OCI-M2 (cell line): ENCODE data around the gene LSM7.

Experiments used
- DNase-seq: peaks from one replicate; lab custom pipeline; 2025; ENCODE audit not compliant: unreplicated experiment; lab: John Stamatoyannopoulos, UW

Gene LSM7

DNA sequence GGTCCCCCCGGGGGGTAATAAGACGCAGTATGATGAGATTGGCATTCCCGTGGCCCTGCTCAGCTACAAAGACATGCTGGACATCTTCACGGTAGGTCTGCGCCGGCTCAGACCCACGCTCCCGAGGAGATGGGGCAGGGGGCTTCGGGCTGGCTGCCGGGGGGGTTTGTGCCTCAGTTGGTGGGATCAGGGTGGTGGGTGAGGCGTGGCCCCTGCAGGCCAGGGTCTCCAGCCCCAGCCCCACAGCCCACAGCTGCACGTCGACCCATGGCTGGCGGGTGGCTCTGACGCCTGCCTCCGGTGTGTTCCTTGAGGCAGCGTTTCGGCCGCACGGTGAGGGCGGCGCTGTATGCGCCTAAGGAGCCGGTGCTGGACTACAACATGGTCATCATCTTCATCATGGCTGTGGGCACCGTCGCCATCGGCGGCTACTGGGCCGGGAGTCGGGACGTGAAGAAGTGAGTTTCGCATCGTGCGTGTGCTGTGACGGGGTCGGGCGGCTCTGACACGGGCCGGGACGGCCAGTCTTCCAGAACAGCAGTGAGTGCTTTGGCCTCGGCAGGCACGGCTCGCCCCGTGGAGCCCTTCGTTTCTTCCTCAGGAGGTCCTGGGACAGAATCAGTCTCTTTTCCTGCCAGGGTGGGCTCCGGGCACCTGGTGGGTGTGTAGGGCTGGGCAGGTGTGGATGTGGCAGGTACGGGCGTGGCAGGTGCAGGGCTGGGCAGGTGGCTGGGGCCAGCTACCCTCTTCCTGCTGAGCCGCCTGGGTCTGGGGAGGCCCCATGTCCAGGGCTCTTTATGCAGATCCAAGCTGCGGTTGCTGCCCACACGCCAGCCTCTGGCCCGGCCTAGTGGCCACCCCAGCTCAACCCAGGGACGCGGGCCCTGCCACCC, 10.6 kb upstream of the LSM7 start:
- DNase-seq = no peak

GRCh38 chr19:2338055-2338615, 9.7 kb upstream of the LSM7 start:
- no peak for DNase-seq

GRCh38 chr19:2337329-2337707, 8.9 kb upstream of the LSM7 start:
- no peak for DNase-seq

DNA sequence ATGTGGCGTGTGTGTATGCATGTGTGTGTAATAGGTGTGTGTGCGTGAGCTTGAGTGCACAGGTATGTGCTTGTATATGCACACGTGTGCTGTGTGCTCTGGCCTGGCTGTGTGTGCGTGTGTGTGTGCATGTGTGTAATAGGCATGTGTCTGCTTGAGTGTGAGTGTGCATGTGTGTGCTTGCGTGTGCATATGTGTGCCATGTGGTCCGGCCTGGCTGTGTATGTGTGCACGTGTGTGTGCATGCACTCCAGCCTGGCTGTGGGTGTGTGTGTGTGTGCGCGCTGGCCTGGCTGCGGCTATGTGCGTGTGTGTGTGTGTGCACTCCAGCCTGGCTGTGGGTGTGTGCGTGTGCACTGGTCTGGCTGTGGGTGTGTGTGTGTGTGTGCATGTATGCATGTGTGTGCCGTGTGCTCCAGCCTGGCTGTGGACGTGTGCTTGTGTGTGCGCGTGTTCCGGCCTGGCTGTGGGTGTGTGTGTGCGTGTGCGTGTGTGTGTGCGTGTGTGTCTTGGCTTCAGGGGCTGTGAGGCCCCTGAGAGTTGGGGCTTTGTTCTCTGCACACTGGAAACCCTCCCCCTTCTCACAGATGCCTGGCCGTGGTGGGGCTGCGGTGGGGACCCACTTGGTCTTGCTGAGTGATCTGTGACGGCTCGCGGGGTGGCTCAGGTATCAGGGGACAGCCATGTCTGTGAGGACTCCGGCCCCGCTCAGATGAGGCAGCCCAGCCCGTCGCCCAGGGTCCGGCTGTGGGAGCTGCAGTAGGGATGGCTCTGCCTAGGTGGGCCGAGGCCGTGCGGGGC, 8.3 kb upstream of the LSM7 start:
- no peak for DNase-seq

DNA sequence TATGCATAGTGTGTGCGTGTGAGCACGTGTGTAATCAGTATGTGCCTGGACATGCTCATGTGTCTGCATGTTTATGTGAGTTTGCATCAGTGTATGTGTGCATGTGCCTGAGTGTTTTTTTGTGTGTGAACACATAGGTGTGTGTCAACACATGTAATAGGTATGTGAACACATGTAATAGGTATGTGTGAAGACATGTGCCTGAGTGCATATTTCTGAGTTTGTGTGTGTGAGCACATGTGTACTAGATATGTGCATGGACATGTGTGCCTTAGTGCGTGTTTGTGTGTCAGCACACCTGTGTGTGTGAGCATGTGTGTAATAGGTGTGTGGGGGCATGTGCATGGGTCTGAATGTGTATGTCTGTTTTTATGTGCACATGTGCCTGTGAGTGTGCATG, 7.5 kb upstream of the LSM7 start:
- no peak for DNase-seq

DNA sequence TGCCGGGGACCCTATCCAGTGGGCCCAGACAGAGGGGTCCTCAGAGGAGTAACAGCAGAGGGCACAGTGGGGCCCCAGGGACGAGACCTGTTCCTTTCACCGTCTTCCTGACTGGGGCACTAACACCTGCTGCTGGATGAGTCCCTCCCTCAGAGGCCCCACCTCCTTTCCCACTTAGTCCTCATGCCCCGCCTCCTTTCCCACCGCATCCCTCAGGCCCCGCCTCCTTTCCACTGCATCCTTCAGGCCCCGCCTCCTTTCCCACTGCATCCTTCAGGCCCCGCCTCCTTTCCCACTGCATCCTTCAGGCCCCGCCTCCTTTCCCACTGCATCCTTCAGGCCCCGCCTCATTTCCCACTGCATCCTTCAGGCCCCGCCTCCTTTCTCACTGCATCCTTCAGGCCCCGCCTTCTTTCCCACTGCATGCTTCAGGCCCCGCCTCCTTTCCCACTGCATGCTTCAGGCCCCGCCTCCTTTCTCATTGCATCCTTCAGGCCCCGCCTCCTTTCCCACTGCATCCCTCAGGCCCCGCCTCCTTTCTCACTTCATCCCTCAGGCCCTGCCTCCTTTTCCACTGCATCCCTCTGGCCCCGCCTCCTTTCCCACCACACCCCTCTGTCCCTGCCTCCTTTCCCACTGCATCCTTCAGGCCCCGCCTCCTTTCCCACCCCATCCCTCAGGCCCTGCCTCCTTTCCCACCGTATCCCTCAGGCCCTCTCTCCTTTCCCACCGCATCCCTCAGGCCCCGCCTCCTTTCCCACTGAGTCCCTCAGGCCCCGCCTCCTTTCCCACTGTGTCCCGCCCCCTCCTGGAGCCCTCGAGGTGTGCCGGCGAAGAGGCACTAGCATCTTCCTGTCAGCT, 6.8 kb upstream of the LSM7 start:
- no peak for DNase-seq

DNA sequence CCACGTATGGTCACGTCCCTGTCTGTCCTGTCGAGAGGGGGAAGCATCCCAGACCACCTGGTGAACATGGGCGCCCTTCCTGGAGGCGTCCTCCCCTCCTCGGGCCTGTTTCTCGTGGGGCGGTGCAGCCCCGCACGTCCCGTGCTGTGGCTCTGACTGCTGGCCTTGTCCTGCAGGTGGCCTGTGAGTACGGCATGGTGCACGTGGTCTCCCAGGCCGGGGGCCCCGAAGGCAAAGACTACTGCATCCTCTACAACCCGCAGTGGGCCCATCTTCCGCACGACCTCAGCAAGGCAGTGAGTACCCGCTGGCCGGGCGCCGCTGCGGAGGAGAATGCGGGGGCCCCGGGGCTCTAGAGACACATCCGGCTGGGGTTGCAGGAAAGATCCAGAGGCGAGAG, 6.0 kb upstream of the LSM7 start:
- DNase-seq = no peak

GRCh38 chr19:2333807-2334211, 5.4 kb upstream of the LSM7 start:
- DNase-seq = no peak

DNA sequence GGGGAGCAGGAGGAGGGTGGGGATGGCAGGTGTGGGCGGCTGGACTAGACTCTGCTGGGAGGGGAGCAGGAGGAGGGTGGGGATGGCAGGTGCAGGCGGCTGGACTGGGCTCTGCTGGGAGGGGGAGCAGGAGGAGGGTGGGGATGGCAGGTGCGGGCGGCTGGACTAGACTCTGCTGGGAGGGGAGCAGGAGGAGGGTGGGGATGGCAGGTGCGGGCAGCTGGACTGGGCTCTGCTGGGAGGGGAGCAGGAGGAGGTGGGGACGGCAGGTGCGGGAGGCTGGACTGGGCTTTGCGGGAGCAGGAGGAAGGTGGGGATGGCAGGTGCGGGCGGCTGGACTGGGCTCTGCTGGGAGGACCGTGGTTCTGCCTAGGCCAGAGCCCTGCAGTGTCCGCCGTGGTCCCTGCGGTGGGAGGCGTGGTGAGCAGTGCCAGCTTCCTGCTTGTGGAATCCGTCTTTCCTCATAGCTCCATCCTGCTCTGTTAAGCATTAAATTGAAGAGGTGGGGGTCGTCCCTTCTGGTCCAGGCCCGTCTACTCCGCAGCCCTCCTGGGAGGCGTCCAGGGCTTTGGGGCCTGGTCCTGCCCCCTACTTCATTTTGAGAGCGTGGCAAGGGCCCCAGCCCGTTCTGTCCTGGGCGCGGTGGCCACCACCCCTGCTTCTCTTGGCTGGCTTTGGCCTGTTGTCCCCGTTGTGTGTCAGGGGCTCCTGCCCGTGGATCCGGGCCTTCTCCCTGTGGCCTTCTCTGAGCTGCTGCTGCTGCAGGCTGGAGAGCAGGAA, 4.8 kb upstream of the LSM7 start:
- no peak for DNase-seq

DNA sequence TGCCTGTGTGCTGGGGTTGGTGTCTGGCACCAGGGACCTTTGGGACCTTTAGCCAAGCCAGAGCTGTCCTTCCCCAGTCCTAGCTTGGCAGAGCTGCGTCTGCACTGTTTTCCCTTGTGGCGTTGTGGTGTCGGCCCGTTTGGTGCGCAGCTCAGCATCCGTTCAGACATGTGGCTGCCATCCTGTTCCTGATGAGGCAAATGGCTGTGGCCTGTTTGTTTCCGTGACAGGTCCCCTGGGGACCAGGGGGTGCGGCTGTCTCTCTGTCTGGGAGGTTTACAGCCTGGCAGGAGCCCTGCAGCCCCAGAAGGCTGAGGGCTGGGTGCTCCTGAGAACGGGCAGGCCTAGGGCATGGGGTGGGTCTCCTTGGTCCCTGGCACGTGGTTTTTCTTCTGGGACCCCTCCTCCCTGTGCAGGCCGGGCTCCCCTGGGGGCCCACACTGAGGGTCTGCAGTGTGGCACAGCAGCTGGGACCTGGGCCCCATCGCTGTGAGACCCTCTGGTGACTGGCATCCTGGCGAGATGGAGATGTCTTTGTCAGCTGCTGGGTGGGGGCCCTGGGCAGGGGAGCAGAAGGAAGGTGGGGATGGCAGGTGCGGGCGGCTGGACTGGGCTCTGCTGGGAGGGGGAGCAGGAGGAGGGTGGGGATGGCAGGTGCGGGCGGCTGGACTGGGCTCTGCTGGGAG, 4.1 kb upstream of the LSM7 start:
- DNase-seq = no peak

GRCh38 chr19:2331601-2332246, 3.3 kb upstream of the LSM7 start:
- DNase-seq = no peak

DNA sequence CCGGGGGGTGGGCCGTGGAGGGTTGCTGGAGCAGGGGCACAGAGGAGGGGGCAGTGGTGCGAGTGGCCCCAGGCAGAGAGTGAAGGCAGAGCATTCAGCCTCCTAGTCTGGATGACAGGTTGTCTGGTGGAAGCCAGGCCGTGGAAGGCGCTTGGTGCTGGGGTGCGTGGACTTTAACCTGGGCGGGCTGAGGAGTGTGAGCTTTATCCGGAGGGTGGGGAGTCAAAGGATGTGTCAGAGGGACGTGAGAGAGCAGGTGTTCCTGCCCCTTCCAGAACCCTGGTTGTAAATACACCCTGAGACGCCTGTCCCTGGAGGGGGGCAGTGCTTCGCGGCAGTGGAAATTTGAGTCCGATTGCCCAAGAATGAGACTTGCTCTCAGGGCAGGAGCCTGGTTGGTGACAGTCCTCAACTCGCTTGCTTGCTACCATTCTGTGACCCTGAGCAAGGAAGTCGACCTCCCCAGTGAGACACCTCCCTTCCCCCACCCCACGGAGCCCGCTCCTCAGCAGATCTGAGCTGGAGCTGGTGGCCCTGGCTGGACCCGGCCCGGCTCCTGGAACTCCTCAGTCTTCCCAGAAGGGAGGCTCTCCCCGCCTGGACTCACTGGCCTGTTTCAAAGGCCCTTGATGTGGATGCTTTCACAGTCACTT, 2.4 kb upstream of the LSM7 start:
- no peak for DNase-seq

DNA sequence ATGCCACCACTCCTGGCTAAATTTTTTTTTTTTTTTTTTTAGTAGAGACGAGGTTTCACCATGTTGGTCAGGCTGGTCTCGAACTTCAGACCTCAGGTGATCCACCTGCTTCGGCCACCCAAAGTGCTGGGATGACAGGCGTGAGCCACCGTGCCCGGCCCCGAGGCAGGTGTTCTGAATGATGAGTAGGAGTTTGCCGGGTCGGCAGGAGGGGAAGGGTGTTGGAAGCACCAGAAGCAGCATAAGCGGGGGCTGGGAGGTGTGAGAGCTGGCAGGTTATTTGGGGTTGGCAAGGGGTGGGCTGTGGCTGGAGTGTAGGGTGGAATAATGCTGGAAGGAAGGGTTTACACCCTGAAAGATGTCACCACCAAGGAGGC, 1.9 kb upstream of the LSM7 start:
- no peak for DNase-seq

DNA sequence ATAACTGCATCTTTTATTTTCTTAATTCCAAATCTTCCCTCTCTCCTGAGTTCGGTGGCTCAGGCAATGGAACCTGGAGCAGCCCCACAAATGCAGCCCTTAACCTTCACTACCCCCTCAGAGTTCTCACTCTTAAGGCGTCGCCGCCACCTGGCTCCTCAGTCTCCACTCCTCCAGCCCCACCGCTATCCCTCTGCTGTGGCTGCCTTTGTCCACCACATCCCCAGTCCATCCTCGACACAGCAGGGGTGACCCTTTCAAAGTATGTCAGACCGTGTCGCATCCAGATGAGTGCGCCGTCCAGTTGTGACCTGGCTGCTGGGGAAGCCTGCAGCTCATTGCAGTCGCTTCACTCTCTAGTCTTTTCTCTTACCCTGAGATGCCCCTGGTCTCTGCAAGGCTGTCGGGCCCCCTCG, 1.1 kb upstream of the LSM7 start:
- no peak for DNase-seq

- no peak for DNase-seq
Measured at GRCh38 chr19:2329149-2329478, 728 bp upstream of the LSM7 start.

DNA sequence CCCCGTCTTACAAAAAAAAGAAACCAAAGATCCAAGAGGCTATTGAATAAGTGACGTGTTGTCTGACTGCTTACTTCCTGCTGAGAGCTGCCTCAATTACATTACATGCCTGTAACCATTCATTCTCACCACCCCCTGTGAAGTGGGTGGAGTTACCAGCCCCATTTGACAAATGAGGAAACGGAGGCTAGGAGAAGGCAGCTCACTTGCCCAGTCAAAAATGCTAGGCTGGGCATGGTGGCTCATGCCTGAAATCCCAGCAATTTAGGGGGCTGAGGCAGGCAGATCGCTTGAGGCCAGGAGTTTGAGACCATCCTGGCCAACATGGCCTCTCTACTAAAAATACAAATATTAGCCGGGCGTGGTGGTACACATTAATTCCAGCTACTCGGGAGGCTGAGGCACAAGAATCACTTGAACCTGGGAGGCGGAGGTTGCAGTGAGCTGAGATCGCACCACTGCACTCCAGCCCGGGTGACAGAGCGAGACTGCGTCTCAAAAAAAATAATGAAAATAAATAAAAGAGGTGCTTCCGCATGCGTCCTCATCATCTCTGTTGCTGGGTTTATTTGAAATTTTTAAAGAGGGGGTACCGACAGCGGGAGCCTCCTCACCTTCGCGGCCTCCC, 499 bp downstream of the LSM7 start:
- no peak for DNase-seq

GRCh38 chr19:2326699-2327360, 1.6 kb downstream of the LSM7 start:
- no peak for DNase-seq
